GM12801 (cell line): Measurements from ENCODE around the gene LAYN.

ENCODE experiments used
- CTCF ChIP-seq: IDR thresholded peaks from one replicate; pipeline ENCODE4 v1.5.1; 2011; ENCODE audit warnings: control low read depth; ENCODE audit not compliant: insufficient read length; ENCODE audit errors: extremely low read depth

LAYN gene

GRCh38 chr11:111586388-111586831 lies 45.9 kb downstream of the LAYN start:
- TF ChIP-seq CTCF = no peak

GRCh38 chr11:111589114-111589513 lies 48.6 kb downstream of the LAYN start:
- TF ChIP-seq CTCF = no peak

- TF ChIP-seq CTCF = no peak
Measured at GRCh38 chr11:111589886-111590499, 49.5 kb downstream of the LAYN start.

GRCh38 chr11:111591187-111591960 lies 50.9 kb downstream of the LAYN start:
- TF ChIP-seq CTCF = no peak

GRCh38 chr11:111592491-111592890 lies 52.0 kb downstream of the LAYN start:
- no peak for TF ChIP-seq CTCF

GRCh38 chr11:111596319-111596718 lies 55.8 kb downstream of the LAYN start:
- TF ChIP-seq CTCF = no peak

- TF ChIP-seq CTCF = no peak
Measured at GRCh38 chr11:111598148-111598547, 57.6 kb downstream of the LAYN start.
